Measurements from ENCODE around the gene EOLA2.

EOLA2 gene

GRCh38 chrX:149909324-149910177, 28.7 kb downstream of the EOLA2 start:
- H3K18ac ChIP-seq (ENCODE audit: low read depth in 1 of 2, low read length in 2 of 2): no peak overlapping the region
- no peak overlapping the region for H3K23ac ChIP-seq (ENCODE audit: low read length in 2 of 2)
- no peak overlapping the region for H2AK5ac ChIP-seq (ENCODE audit: low read length, severe bottlenecking)
- H3K9me3 ChIP-seq (ENCODE audit: control insufficient read depth, low read length): no peaks in the 10 kb centered on the region
- no peaks in the 10 kb centered on the region for H3K79me1 ChIP-seq (replicated peaks; ENCODE audit: low read length, poor library complexity, severe bottlenecking)
- H3K9ac ChIP-seq (ENCODE audit: low read length): no peak overlapping the region
- no peak overlapping the region for H2BK5ac ChIP-seq (ENCODE audit: low read depth, low read length, poor library complexity, severe bottlenecking)
- H3K4me1 ChIP-seq (ENCODE audit: control insufficient read depth, insufficient read depth, low read depth, low read length): no peaks in the 10 kb centered on the region
- no peaks in the 10 kb centered on the region for H3K36me3 ChIP-seq (ENCODE audit: control insufficient read depth in 1 of 2, insufficient read depth in 2 of 2, low read depth in 1 of 2, low read length in 2 of 2)
- H2BK120ac ChIP-seq (ENCODE audit: low read depth, low read length): no peak overlapping the region
- H2BK12ac ChIP-seq (ENCODE audit: low read length in 2 of 2): no peak overlapping the region
- H3K14ac ChIP-seq (ENCODE audit: low read length in 2 of 2): no peak overlapping the region
- no peak for DNase-seq
- H3K4ac ChIP-seq (ENCODE audit: low read depth in 1 of 2, low read length in 2 of 2): no peak overlapping the region
- H3K27ac ChIP-seq (ENCODE audit: low read length, poor library complexity, severe bottlenecking): no peak overlapping the region
- whole genome bisulfite sequencing: 95% methylated on average over 4 of the region's 4 CpGs
- no peak overlapping the region for H2AFZ ChIP-seq (ENCODE audit: low read depth, low read length)
- no peak overlapping the region for H4K8ac ChIP-seq (ENCODE audit: low read length)
- peaks cover 0 to 3% of the 10 kb centered on the region in 2 experiments for H3K27me3 ChIP-seq (ENCODE audit: control insufficient read depth in 1 of 2, insufficient read depth in 1 of 2, low read length in 2 of 2)
- no peak overlapping the region for H2BK15ac ChIP-seq (ENCODE audit: low read depth, poor library complexity, severe bottlenecking)
- H3K4me3 ChIP-seq (ENCODE audit: insufficient read depth in 1 of 2, low read depth in 1 of 2, low read length in 2 of 2): no peak overlapping the region
- H4K91ac ChIP-seq (ENCODE audit: low read length): no peak overlapping the region
- H3K4me2 ChIP-seq (ENCODE audit: low read length, poor library complexity, severe bottlenecking): no peak overlapping the region

DNA sequence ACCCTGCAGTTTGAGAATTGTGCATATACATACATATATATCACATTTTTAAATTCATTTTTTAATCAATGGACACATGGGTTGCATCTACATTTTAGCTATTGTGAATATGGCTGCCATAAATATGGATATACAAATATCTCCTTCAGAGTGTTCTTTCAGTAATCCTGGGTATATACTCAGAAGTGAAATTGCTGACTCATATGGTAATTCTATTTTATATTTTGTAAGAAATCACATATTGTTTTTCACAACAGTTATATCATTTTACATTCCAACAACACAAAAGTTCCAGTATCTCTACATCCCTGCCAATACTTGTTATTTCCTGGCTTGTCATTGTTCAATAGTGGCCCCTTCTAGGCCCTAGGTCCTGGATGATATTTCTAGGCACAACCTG, 29.6 kb downstream of the EOLA2 start:
- Histone ChIP-seq H3K9ac (ENCODE audit: low read length) (no peak overlapping the region), H2BK12ac (ENCODE audit: low read length in 2 of 2) (no peak overlapping the region), H3K79me1 (replicated peaks; ENCODE audit: low read length, poor library complexity, severe bottlenecking) (no peaks in the 10 kb centered on the region), H2AFZ (ENCODE audit: low read depth, low read length) (no peak overlapping the region), H3K27me3 (ENCODE audit: control insufficient read depth in 1 of 2, insufficient read depth in 1 of 2, low read length in 2 of 2) (peaks cover 0 to 3% of the 10 kb centered on the region in 2 experiments), H3K9me3 (ENCODE audit: control insufficient read depth, low read length) (no peaks in the 10 kb centered on the region), H3K18ac (ENCODE audit: low read depth in 1 of 2, low read length in 2 of 2) (no peak overlapping the region), H3K4me1 (ENCODE audit: control insufficient read depth, insufficient read depth, low read depth, low read length) (no peaks in the 10 kb centered on the region), H3K27ac (ENCODE audit: low read length, poor library complexity, severe bottlenecking) (no peak overlapping the region), H4K91ac (ENCODE audit: low read length) (no peak overlapping the region), H3K23ac (ENCODE audit: low read length in 2 of 2) (no peak overlapping the region), H2AK5ac (ENCODE audit: low read length, severe bottlenecking) (no peak overlapping the region), H3K4ac (ENCODE audit: low read depth in 1 of 2, low read length in 2 of 2) (no peak overlapping the region), H2BK120ac (ENCODE audit: low read depth, low read length) (no peak overlapping the region), H3K14ac (ENCODE audit: low read length in 2 of 2) (no peak overlapping the region), H4K8ac (ENCODE audit: low read length) (no peak overlapping the region), H3K36me3 (ENCODE audit: control insufficient read depth in 1 of 2, insufficient read depth in 2 of 2, low read depth in 1 of 2, low read length in 2 of 2) (no peaks in the 10 kb centered on the region), H2BK15ac (ENCODE audit: low read depth, poor library complexity, severe bottlenecking) (no peak overlapping the region), H3K4me2 (ENCODE audit: low read length, poor library complexity, severe bottlenecking) (no peak overlapping the region), H2BK5ac (ENCODE audit: low read depth, low read length, poor library complexity, severe bottlenecking) (no peak overlapping the region), H3K4me3 (ENCODE audit: insufficient read depth in 1 of 2, low read depth in 1 of 2, low read length in 2 of 2) (no peak overlapping the region)
- no peak for DNase-seq

GRCh38 chrX:149908308-149908707, 30.0 kb downstream of the EOLA2 start:
- WGBS: 100% methylated on average over 1 of the region's 3 CpGs

GRCh38 chrX:149903889-149904748, 34.2 kb downstream of the EOLA2 start:
- Histone ChIP-seq H3K4me1 (ENCODE audit: control insufficient read depth, insufficient read depth, low read depth, low read length) (no peaks in the 10 kb centered on the region), H3K27me3 (ENCODE audit: control insufficient read depth in 1 of 2, insufficient read depth in 1 of 2, low read length in 2 of 2) (peaks cover 0 to 7% of the 10 kb centered on the region in 2 experiments), H3K23ac (ENCODE audit: low read length in 2 of 2) (no peak overlapping the region), H4K91ac (ENCODE audit: low read length) (no peak overlapping the region), H3K4me2 (ENCODE audit: low read length, poor library complexity, severe bottlenecking) (peak overlapping the region; percentile 45), H3K14ac (ENCODE audit: low read length in 2 of 2) (no peak overlapping the region), H2BK15ac (ENCODE audit: low read depth, poor library complexity, severe bottlenecking) (no peak overlapping the region), H2BK5ac (ENCODE audit: low read depth, low read length, poor library complexity, severe bottlenecking) (no peak overlapping the region), H3K36me3 (ENCODE audit: control insufficient read depth in 1 of 2, insufficient read depth in 2 of 2, low read depth in 1 of 2, low read length in 2 of 2) (no peaks in the 10 kb centered on the region), H3K4me3 (ENCODE audit: insufficient read depth in 1 of 2, low read depth in 1 of 2, low read length in 2 of 2) (peak overlapping the region in 1 of 2 experiments; percentile 37), H2AK5ac (ENCODE audit: low read length, severe bottlenecking) (no peak overlapping the region), H2AFZ (ENCODE audit: low read depth, low read length) (no peak overlapping the region), H3K4ac (ENCODE audit: low read depth in 1 of 2, low read length in 2 of 2) (no peak overlapping the region), H2BK120ac (ENCODE audit: low read depth, low read length) (no peak overlapping the region), H4K8ac (ENCODE audit: low read length) (no peak overlapping the region), H3K27ac (ENCODE audit: low read length, poor library complexity, severe bottlenecking) (no peak overlapping the region), H3K9ac (ENCODE audit: low read length) (peak overlapping the region; percentile 34), H3K9me3 (ENCODE audit: control insufficient read depth, low read length) (peaks cover 4% of the 10 kb centered on the region), H3K79me1 (replicated peaks; ENCODE audit: low read length, poor library complexity, severe bottlenecking) (no peaks in the 10 kb centered on the region), H3K18ac (ENCODE audit: low read depth in 1 of 2, low read length in 2 of 2) (no peak overlapping the region), H2BK12ac (ENCODE audit: low read length in 2 of 2) (no peak overlapping the region)
- WGBS: 64% methylated on average over 3 of the region's 6 CpGs
- DNase-seq: peak; percentile 28

More at GRCh38 chrX:149908308-149908707, 30.0 kb downstream of the EOLA2 start:
- Histone ChIP-seq H2BK12ac (ENCODE audit: low read length in 2 of 2) (no peak overlapping the region), H3K23ac (ENCODE audit: low read length in 2 of 2) (no peak overlapping the region), H4K91ac (ENCODE audit: low read length) (no peak overlapping the region), H3K4ac (ENCODE audit: low read depth in 1 of 2, low read length in 2 of 2) (no peak overlapping the region), H2BK15ac (ENCODE audit: low read depth, poor library complexity, severe bottlenecking) (no peak overlapping the region), H3K4me1 (ENCODE audit: control insufficient read depth, insufficient read depth, low read depth, low read length) (no peaks in the 10 kb centered on the region), H2AK5ac (ENCODE audit: low read length, severe bottlenecking) (no peak overlapping the region), H3K27me3 (ENCODE audit: control insufficient read depth in 1 of 2, insufficient read depth in 1 of 2, low read length in 2 of 2) (peaks cover 0 to 3% of the 10 kb centered on the region in 2 experiments), H3K18ac (ENCODE audit: low read depth in 1 of 2, low read length in 2 of 2) (no peak overlapping the region), H2BK5ac (ENCODE audit: low read depth, low read length, poor library complexity, severe bottlenecking) (no peak overlapping the region), H3K9ac (ENCODE audit: low read length) (no peak overlapping the region), H4K8ac (ENCODE audit: low read length) (no peak overlapping the region), H3K4me3 (ENCODE audit: insufficient read depth in 1 of 2, low read depth in 1 of 2, low read length in 2 of 2) (no peak overlapping the region), H3K27ac (ENCODE audit: low read length, poor library complexity, severe bottlenecking) (no peak overlapping the region), H3K36me3 (ENCODE audit: control insufficient read depth in 1 of 2, insufficient read depth in 2 of 2, low read depth in 1 of 2, low read length in 2 of 2) (no peaks in the 10 kb centered on the region), H3K4me2 (ENCODE audit: low read length, poor library complexity, severe bottlenecking) (no peak overlapping the region), H2BK120ac (ENCODE audit: low read depth, low read length) (no peak overlapping the region), H3K14ac (ENCODE audit: low read length in 2 of 2) (no peak overlapping the region), H2AFZ (ENCODE audit: low read depth, low read length) (no peak overlapping the region), H3K9me3 (ENCODE audit: control insufficient read depth, low read length) (no peaks in the 10 kb centered on the region), H3K79me1 (replicated peaks; ENCODE audit: low read length, poor library complexity, severe bottlenecking) (no peaks in the 10 kb centered on the region)
- no peak for DNase-seq
